Right forelimb (tissue), 1 donor: ENCODE measurements around the gene TRMT11.
"Not testable (repeated sequence)": the region's sequence is repeated elsewhere in the genome, so short reads cannot be mapped to it uniquely, and the experiment has no call there.

Source experiments
- DNase-seq: peaks from one replicate; pipeline ENCODE4 v3.0.0-alpha.2; 2018

Gene TRMT11

DNA sequence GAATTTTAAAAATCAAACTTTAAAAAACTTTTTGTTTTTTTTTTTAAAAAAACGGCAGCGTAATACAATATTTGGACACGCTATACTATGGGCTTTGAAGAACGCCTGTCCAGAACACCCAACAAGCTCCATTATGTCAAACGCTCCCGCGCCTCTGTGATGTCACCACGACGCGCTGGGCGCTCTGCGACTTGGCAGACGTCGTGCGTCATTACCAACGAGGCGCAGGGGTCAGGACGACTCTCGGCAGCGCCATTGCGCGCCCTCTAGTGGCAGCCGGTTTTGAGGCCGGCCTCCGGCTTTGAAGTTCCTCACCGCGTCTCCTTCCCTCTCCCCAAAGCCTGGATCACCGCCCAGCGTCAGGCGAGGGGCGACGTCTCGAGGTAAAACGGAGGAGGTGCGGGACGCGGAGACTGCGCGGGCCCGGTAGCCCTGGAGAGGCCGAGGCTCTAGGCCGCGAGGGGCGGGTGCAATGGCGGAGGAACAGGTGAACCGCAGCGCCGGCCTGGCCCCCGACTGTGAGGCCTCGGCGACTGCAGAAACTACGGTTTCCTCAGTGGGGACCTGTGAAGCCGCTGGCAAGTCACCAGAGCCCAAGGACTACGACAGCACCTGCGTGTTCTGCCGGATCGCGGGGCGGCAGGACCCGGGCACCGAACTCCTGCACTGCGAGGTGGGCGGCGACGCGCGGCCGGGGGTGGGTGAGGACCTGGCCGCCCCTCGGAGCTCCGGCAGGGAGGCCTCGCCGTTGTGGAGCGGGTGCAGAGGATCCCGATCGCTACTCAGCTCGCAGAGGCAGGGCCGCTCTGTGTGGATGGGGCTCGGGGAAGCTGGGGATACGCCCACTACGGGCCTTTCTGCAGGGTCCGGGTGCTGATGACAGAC is 29.6 kb upstream of the TRMT11 start, which contains the start of gene HINT3:
Gene HINT3, plus strand, starts transcription at position 265 of the 885 bp plus-strand sequence. Its CDS starts 208 bp downstream, at position 473.
- peak; percentile 99 for DNase-seq

DNA sequence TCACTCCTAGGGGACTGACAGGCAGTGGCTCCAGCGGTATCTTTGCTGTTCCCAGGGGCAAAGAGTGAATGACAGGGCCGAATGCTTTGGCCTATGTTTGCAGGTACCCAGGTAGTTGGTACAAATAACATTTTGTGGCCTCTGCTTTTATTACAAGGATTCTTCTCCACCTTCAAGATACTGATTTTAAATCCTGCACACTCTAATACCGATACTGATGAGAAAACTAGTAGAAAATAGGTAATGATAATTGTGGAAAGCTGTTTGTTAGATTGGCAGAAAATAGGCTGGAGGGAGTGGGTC is 29.0 kb upstream of the TRMT11 start:
- DNase-seq = no peak

DNA sequence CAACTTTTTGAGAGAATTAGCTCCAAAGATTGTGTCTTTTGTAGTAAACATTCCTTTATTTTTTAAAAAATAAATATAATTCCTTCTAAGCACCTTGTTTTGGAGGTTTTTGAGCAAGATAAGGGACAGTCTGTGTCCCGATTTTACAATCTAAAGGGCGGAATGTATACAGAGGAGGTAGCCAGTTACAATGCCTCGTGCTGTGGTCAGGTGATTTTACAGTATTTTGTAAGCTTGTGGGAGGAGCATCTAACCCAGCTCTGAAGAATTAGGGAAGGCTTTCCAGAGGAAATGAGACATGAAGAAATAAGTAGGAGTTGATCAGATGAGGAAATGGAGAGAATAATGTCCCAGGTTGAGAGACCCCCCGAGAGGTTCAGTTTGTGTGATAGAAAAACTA is 28.5 kb upstream of the TRMT11 start:
- no peak for DNase-seq

- no peak for DNase-seq
Observed at GRCh38 chr6:125959041-125959440, 27.3 kb upstream of the TRMT11 start.

DNA sequence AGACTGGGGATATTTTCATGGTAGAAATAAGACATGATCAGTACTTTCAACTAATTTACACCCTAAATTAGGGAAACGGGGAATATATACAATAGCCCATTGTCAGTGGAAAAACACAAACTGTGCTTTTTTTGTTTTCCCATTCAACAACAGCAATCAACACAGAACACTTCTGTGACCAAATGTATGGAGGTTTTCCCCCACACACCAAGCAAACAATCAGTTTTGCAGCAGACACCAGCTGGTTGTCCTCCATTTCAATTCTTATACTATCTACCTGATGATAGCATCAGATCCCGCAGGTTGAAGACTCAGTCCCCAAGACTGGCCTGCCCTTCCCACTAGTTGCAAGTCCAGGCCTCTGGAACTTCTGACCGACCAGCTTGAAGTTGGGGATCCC is 25.2 kb upstream of the TRMT11 start:
- no peak for DNase-seq

- no peak for DNase-seq
Observed at GRCh38 chr6:125962900-125963497, 23.3 kb upstream of the TRMT11 start.

- no peak for DNase-seq
Observed at GRCh38 chr6:125963817-125964216, 22.5 kb upstream of the TRMT11 start.

GRCh38 chr6:125966569-125966968 is 19.8 kb upstream of the TRMT11 start:
- no peak for DNase-seq

DNA sequence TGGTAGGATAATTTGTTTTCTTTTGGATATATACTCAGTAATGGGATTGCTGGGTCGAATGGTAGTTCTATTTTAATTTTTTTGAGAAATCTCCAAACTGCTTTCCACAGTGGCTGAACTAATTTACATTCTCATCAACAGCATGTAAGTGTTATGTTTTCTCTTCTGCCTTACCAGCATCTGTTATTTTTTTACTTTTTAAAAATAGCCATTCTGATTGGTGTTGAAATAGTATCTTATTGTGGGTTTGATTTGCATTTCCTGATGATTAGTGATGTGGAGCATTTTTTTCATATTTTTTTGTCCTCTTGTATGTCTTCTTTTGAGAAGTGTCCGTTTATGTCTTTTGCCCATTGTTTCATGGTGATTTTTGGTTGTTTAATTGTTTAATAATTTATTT is 17.8 kb upstream of the TRMT11 start:
- DNase-seq = no peak

DNA sequence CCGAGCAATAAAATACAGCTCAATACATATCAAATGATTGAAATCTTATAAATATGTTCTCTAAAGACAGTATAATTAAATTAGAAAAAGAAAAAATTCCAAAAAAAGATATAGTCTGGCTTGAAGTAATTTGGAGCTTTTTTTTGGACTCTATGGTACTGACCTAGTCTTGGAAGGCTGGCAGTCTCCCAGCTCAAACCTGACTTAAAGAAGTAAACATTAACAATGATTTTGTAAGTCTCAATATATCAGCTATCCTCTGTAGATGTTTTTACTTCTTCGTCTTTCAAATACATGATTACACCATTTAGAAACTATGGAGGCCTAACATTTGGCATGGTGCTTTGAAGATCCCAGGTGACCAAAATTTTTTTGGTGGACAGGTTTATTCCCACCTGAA is 15.6 kb upstream of the TRMT11 start:
- no peak for DNase-seq

GRCh38 chr6:125972478-125972877 is 13.9 kb upstream of the TRMT11 start:
- DNase-seq = not testable (repeated sequence)

DNA sequence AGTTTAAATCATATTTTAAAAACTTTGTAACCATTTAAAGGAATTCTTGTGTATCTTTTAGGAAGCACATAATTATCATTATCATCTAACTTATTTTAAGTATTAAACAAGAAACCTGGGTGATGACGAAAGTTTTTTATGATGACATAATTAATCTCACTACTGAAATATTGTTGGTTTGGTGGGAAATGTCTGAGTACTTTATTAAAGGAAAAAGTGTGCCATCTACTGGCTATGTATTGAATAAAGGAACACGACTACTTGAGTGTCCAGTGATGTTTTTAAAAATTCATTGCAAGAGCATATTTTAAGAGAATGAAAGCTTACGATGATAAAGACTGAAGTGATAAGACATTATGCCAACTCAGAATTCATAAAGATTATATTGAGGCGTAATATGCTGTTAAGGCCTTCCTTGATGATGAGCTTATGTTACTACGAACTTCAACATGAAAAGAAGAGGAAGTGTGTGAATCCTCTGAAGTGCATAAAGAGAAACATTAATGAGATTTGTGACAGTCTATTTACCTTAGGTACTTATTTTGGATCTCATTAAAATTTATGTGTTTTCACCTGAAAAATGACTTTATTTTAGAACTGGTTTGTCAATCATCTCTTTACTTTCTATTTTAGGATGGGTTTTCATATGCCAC is 12.0 kb upstream of the TRMT11 start:
- DNase-seq = no peak

DNA sequence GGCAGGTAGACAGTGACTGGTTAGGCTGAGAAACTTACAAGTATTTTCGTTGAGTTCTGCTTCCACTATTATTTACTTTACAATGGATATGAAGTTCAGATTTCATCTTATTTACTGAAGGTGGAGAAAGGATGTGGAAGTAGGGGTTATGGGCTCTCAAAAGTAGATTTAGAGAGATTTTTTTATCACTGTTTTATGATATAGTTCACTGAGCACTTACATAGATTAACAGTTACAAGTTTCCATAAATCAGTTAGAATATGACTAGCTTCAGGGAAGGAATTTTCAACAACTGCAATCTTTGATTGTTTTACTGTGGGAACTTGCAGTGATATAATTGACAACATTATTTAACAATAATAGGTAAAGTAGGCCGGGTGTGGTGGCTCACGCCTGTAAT is 7.2 kb upstream of the TRMT11 start:
- DNase-seq = no peak

DNA sequence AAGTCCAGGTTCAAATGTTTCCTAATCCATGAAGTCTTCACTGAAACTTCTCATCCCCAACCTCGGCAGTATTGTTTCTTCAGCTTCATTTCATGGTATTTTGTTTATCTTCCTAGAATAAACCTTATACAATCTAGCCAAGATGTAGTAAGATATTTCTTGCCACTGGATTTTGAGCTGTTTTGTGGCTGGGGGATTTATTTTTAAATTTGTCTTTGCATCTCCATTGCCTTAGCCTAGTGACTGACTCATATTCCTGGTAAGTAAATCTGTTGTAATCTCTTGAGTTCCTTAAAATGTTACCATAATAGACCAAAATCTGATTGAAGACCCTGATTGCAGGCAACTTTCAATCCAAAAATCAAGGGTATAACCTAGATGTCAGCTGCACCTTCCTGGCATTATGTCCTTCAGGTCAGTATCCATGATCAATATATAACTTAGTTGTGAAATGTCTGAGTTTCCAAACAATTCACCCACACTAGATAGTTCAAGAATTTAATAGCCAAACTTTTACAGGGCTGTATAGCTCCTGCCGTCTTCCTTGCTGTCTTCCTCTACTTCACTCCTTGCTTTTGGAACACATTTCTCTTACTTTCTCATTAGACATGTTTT is 4.7 kb upstream of the TRMT11 start:
- DNase-seq = no peak

DNA sequence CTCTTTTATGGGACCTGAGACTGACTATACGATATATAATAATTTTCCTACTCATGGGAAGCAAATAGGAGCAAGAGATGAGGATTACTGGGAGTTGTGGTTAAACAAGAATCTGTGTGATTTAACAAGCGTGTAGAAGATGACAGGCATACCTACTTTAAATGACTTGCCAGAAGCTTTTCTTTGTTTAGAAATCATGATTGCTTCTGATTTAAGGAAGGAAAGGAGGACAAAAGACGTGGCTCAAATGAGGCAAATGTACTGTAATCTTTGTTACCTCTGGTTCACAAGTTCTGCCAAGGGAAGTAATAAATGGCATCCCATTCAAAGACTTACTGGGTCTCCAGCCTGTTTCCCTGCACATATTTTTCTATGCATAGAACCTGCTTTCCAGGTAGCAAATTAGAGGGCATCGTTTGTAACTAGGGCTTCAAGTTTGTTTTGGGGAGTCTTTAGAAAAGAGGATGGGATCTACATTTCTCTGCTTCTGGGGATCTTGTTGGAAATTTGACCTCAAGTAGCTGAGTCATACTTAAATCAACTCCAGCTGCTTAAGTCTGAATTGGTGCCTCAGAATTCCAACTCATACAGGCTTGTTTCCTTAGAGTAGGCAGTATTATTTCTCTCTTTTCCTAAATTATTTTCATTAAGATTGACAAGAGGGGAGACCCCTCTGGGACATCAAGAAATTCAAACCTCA is 2.9 kb upstream of the TRMT11 start:
- DNase-seq = no peak

- DNase-seq = no peak
Observed at GRCh38 chr6:125984311-125984710, 2.0 kb upstream of the TRMT11 start.

GRCh38 chr6:125985522-125985921 is 818 bp upstream of the TRMT11 start:
- no peak for DNase-seq

GRCh38 chr6:125985979-125986300 is 400 bp upstream of the TRMT11 start:
- DNase-seq = no peak

DNA sequence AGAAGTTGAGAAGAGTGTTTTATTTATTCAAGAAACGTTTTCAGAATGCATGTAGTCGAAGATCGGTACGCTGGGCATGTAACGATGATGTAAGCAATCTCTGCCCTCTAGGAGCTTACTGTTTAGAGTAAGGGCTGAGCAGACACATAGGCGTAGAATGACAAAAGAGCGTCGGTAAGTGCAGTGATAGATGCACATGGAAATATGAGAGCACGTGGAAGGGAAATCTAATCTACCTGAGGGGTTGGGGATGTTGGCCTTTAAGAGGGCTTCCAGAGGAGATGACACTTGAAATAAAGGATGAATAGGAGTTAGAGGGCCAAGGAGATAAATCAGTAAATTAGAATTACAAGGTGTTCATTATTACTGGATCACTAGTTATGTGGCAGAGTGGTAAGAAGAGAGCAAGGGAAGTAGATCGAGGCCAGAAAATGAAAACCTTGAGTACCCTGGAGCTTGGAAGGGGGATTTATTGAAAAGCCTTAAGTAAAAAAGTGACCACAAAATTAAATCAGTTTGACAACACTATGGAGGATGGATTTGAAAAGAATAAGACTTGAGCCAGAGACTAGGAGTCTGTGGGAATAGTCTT is 782 bp downstream of the TRMT11 start:
- no peak for DNase-seq

DNA sequence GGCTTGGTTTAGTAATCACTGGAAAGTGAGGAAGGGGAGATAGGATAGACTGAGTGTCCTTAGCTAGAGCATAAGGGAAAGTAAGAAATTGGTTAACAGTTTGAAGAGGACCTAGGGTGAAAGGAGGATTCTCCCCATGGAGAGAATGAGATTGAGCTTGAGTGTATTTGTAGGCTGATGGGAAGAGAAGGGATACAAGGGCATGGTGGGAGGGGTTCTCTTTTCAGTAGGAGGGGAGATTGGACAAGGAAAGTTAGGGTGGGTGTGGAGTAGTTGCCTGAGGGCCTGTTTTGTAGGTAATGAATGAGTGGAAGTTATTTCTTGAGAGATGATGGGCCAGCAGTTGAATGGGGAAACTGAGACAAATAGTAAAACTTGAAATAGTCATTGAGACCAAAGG is 1.9 kb downstream of the TRMT11 start:
- no peak for DNase-seq

DNA sequence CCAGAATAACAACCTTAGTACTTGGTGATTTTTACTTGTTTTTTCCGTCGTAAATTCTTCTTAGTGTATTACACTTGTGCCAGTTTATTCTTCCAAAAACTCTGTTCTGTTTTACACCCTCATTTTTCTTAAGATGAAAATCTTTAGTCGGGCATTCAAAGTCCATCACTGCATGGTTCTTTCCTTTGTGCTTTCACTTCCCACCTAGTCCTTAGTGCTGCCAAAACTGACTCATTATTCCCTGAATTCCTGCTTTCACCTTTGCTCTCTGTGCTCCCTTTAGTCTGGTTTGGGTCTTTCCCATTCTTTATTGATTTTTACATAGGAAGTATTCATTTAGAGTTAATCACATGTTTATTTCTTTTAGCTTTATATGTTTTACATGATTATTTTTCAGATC is 3.3 kb downstream of the TRMT11 start:
- DNase-seq = no peak

GRCh38 chr6:125991653-125992052 is 5.3 kb downstream of the TRMT11 start:
- no peak for DNase-seq
